SK-N-SH (cell line): ENCODE measurements around the gene ARHGEF40. TPM values are rescaled to one million over a fixed set of nuclear protein-coding genes. Genes with fewer than 3 reads are reported as not detected.

ENCODE experiments used
- CTCF ChIA-PET: fragments of 300-600, 350-600 bp; formaldehyde crosslinking; extraction: SDS; loops from one replicate; lab custom pipeline; 2021; lab: Yijun Ruan, JAX
- POLR2A ChIA-PET: fragments of 350-600 bp; sonication (Branson Sonifier 250); formaldehyde crosslinking; extraction: SDS; loops from one replicate; lab custom pipeline; 2020; ENCODE audit warnings: antibody characterized with exemption, inconsistent platforms; lab: Yijun Ruan, JAX
- DNase-seq: peaks from one replicate; pipeline ENCODE4 v3.0.0; 2012
- H2AFZ ChIP-seq: fragments of 200-600 bp; sonication (generic); 2 replicates; pipeline ENCODE4 v1.8.1; 2016; ENCODE audit warnings: antibody characterized with exemption, mild to moderate bottlenecking, low read depth
- H3F3A ChIP-seq: fragments of 200-600 bp; sonication (generic); replicated peaks from 2 replicates; pipeline ENCODE3; 2016; ENCODE audit warnings: antibody characterized with exemption, mild to moderate bottlenecking; ENCODE audit not compliant: insufficient read depth
- H3K27ac ChIP-seq, 2 experiments: fragments of 200-500 bp in 1 of 2; fragments of 200-600 bp in 1 of 2; sonication (Bioruptor generic) in 1 of 2; sonication (generic), shearing (Covaris generic) in 1 of 2; 2 replicates each; pipeline versions ENCODE4 v1.5.1 to v1.6.1; 2014 to 2016; ENCODE audit warnings: low read depth in 2 of 2, inconsistent platforms in 1 of 2, low read length in 1 of 2, mild to moderate bottlenecking in 1 of 2, mixed read lengths in 1 of 2
- H3K27me3 ChIP-seq: fragments of 200-600 bp; sonication (generic), shearing (Covaris generic); 2 replicates; pipeline ENCODE4 v1.6.1; 2016; ENCODE audit warnings: mixed run types; ENCODE audit not compliant: insufficient read depth
- H3K36me3 ChIP-seq, 2 experiments: fragments of 200-500 bp in 1 of 2; fragments of 200-600 bp in 1 of 2; sonication (Bioruptor generic) in 1 of 2; sonication (generic) in 1 of 2; replicated peaks in 1 of 2; 2 replicates each; pipeline versions ENCODE3 to v1.5.1; 2014 to 2016; ENCODE audit warnings: low read length in 1 of 2, mild to moderate bottlenecking in 1 of 2; ENCODE audit not compliant: insufficient read depth in 2 of 2, control insufficient read depth in 1 of 2
- H3K4me1 ChIP-seq, 2 experiments: fragments of 200-500 bp in 1 of 2; fragments of 200-600 bp in 1 of 2; sonication (Bioruptor generic) in 1 of 2; sonication (generic), shearing (Covaris generic) in 1 of 2; 2 replicates each; pipeline versions ENCODE4 v1.5.1 to v1.6.1; 2014 to 2016; ENCODE audit warnings: low read depth in 1 of 2, low read length in 1 of 2, mixed run types in 1 of 2; ENCODE audit not compliant: insufficient read depth in 2 of 2, control insufficient read depth in 1 of 2
- H3K4me2 ChIP-seq: fragments of 200-600 bp; sonication (generic), shearing (Covaris generic); 2 replicates; pipeline ENCODE4 v1.6.1; 2017; ENCODE audit warnings: mixed run types
- H3K4me3 ChIP-seq, 2 experiments: fragments of 200-500 bp in 1 of 2; fragments of 200-600 bp in 1 of 2; sonication (Bioruptor generic) in 1 of 2; sonication (generic), shearing (Covaris generic) in 1 of 2; 2 replicates each; pipeline versions ENCODE4 v1.5.1 to v1.8.1; 2014 to 2016; ENCODE audit warnings: low read depth in 2 of 2, inconsistent platforms in 1 of 2, low read length in 1 of 2, mild to moderate bottlenecking in 1 of 2, mixed read lengths in 1 of 2, moderate library complexity in 1 of 2
- H3K79me2 ChIP-seq: fragments of 200-600 bp; sonication (generic); 2 replicates; pipeline ENCODE4 v1.8.1; 2017; ENCODE audit warnings: mild to moderate bottlenecking; ENCODE audit not compliant: insufficient read depth
- H3K9ac ChIP-seq: fragments of 200-600 bp; sonication (generic); 2 replicates; pipeline ENCODE4 v1.6.1; 2017; ENCODE audit warnings: mixed run types
- H3K9me2 ChIP-seq: fragments of 200-600 bp; sonication (generic); 2 replicates; pipeline ENCODE4 v1.6.1; 2017; ENCODE audit warnings: mixed run types
- H3K9me3 ChIP-seq: fragments of 200-600 bp; sonication (generic); 2 replicates; pipeline ENCODE4 v1.6.1; 2017; ENCODE audit warnings: mixed run types, mild to moderate bottlenecking, moderate library complexity
- H4K20me1 ChIP-seq: fragments of 200-600 bp; sonication (generic); 2 replicates; pipeline ENCODE4 v1.6.1; 2017; ENCODE audit warnings: mild to moderate bottlenecking, mixed run types; ENCODE audit not compliant: insufficient read depth
- CHD2 ChIP-seq: fragments of 150-350 bp; IDR thresholded peaks from 2 replicates; pipeline ENCODE4 v1.6.1; 2018; ENCODE audit warnings: low read length; ENCODE audit not compliant: partially characterized antibody
- ELF1 ChIP-seq: IDR thresholded peaks from 2 replicates; pipeline ENCODE4 v1.4.0; 2012
- FOXJ3 ChIP-seq: sonication (generic); formaldehyde crosslinking; IDR thresholded peaks from 2 replicates; pipeline ENCODE4 v1.5.1; 2020; ENCODE audit warnings: mild to moderate bottlenecking, missing genetic modification reagents
- MAX ChIP-seq: IDR thresholded peaks from 2 replicates; pipeline ENCODE4 v1.4.0; 2012; ENCODE audit warnings: low read depth
- MEF2A ChIP-seq: IDR thresholded peaks from 2 replicates; pipeline ENCODE4 v1.4.0; 2012; ENCODE audit warnings: low read depth, borderline replicate concordance
- MXI1 ChIP-seq: IDR thresholded peaks from 2 replicates; pipeline ENCODE4 v1.6.1; 2012; ENCODE audit warnings: mild to moderate bottlenecking, low read depth, low read length, improper control_type of control experiment
- NFIC ChIP-seq: IDR thresholded peaks from 2 replicates; pipeline ENCODE4 v1.4.0; 2012; ENCODE audit warnings: borderline replicate concordance
- PBX3 ChIP-seq: IDR thresholded peaks from 2 replicates; pipeline ENCODE4; 2012
- RAD21 ChIP-seq: IDR thresholded peaks from 2 replicates; pipeline ENCODE4 v1.6.1; 2012; ENCODE audit warnings: mild to moderate bottlenecking, low read length
- RFX5 ChIP-seq: IDR thresholded peaks from 2 replicates; pipeline ENCODE4 v1.6.1; 2012; ENCODE audit warnings: mild to moderate bottlenecking, improper control_type of control experiment, low read length
- SMC3 ChIP-seq: IDR thresholded peaks from 2 replicates; pipeline ENCODE4 v1.6.1; 2012; ENCODE audit warnings: low read depth, low read length, improper control_type of control experiment
- USF2 ChIP-seq: fragments of 150-350 bp; IDR thresholded peaks from 2 replicates; pipeline ENCODE4 v1.6.1; 2017; ENCODE audit warnings: antibody characterized with exemption, low read length, low read depth, borderline replicate concordance
- YY1 ChIP-seq: IDR thresholded peaks from 2 replicates; pipeline ENCODE4 v1.4.0; 2012; ENCODE audit warnings: low read depth, mild to moderate bottlenecking
- ZBTB33 ChIP-seq: IDR thresholded peaks from 2 replicates; pipeline ENCODE4 v1.4.0; 2012; ENCODE audit warnings: low read depth, borderline replicate concordance
- WGBS: methylation state at CpG from one replicate; pipeline ENCODE4 v1.1.6; 2017; ENCODE audit warnings: low lambda C conversion rate; 5-methylcytosine and 5-hydroxymethylcytosine counted together
- polyA plus RNA-seq, 3 experiments: library from polyadenylated mRNA; depleted of rRNA; stranded (reverse); fragments of >200 nt; gene quantifications; 2 replicates each; pipeline ENCODE4 v1.2.3, GENCODE V29; 2012
- TF ChIP-seq, protein P1 (sequence below): fragments of 200-600 bp; sonication (generic); IDR thresholded peaks from 2 replicates; pipeline ENCODE4 v1.6.1; 2017; ENCODE audit warnings: antibody characterized with exemption, mild to moderate bottlenecking, moderate library complexity
- TF ChIP-seq, protein P2 (sequence below): fragments of 150-350 bp; IDR thresholded peaks from 2 replicates; pipeline ENCODE4 v1.6.1; 2016; ENCODE audit warnings: mild to moderate bottlenecking, low read depth, low read length

ARHGEF40 gene
- polyA plus RNA-seq, 1 of the 3 experiments (the other 2 are of a cell fraction): 58.8 TPM

GRCh38 chr14:21133901-21134300 lies 63.8 kb downstream of the ARHGEF40 start:
- no peak overlapping the region for H2AFZ ChIP-seq
- no peak for TF ChIP-seq SMC3
- no peak for TF ChIP-seq CHD2
- TF ChIP-seq MXI1: no peak
- TF ChIP-seq, protein P1, sequence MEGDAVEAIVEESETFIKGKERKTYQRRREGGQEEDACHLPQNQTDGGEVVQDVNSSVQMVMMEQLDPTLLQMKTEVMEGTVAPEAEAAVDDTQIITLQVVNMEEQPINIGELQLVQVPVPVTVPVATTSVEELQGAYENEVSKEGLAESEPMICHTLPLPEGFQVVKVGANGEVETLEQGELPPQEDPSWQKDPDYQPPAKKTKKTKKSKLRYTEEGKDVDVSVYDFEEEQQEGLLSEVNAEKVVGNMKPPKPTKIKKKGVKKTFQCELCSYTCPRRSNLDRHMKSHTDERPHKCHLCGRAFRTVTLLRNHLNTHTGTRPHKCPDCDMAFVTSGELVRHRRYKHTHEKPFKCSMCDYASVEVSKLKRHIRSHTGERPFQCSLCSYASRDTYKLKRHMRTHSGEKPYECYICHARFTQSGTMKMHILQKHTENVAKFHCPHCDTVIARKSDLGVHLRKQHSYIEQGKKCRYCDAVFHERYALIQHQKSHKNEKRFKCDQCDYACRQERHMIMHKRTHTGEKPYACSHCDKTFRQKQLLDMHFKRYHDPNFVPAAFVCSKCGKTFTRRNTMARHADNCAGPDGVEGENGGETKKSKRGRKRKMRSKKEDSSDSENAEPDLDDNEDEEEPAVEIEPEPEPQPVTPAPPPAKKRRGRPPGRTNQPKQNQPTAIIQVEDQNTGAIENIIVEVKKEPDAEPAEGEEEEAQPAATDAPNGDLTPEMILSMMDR: no peak
- TF ChIP-seq, all 33 proteins: peak for 0
- WGBS: 8% methylated on average over 1 of the region's 1 CpG
- Histone ChIP-seq H3K9me2 (no peaks in the 10 kb centered on the region), H3K4me1 (no peaks in the 10 kb centered on the region), H3K9ac (no peak overlapping the region), H3K27me3 (peaks cover 6% of the 10 kb centered on the region; the same call in 1 of the 2 replicates), H3K79me2 (no peaks in the 10 kb centered on the region), H3K9me3 (no peaks in the 10 kb centered on the region), H4K20me1 (no peaks in the 10 kb centered on the region), H3F3A (no peaks in the 10 kb centered on the region), H3K36me3 (no peaks in the 10 kb centered on the region), H3K27ac (no peak overlapping the region), H3K4me3 (no peak overlapping the region), H3K4me2 (no peak overlapping the region)
- ChIA-PET CTCF (no interaction called here), POLR2A (no interaction called here)
- no peak for DNase-seq

- Histone ChIP-seq H3K4me1 (no peaks in the 10 kb centered on the region), H3K9ac (no peak overlapping the region), H3K4me2 (no peak overlapping the region), H3K27me3 (peaks cover 6% of the 10 kb centered on the region; the same call in 1 of the 2 replicates), H3K79me2 (no peaks in the 10 kb centered on the region), H3K9me3 (no peaks in the 10 kb centered on the region), H3K4me3 (peak overlapping the region in 1 of 2 experiments; percentile 20; a peak in 1 of 4 replicates)
- WGBS: 0% methylated on average over 1 of the region's 1 CpG
- TF ChIP-seq, protein P2, sequence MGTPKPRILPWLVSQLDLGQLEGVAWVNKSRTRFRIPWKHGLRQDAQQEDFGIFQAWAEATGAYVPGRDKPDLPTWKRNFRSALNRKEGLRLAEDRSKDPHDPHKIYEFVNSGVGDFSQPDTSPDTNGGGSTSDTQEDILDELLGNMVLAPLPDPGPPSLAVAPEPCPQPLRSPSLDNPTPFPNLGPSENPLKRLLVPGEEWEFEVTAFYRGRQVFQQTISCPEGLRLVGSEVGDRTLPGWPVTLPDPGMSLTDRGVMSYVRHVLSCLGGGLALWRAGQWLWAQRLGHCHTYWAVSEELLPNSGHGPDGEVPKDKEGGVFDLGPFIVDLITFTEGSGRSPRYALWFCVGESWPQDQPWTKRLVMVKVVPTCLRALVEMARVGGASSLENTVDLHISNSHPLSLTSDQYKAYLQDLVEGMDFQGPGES: no peak
- TF ChIP-seq NFIC (no peak), ELF1 (no peak), ZBTB33 (no peak), PBX3 (no peak), RAD21 (peak; percentile 44; the same call in 1 of the 2 replicates), CHD2 (no peak), USF2 (no peak), RFX5 (no peak), FOXJ3 (no peak), MAX (no peak), MEF2A (no peak), YY1 (no peak)
- TF ChIP-seq, protein P1: peak; percentile 77
- TF ChIP-seq, all 33 proteins: peak for 2
- no peaks in the 10 kb centered on the region for H3K9me2 ChIP-seq
- ChIA-PET CTCF (interaction anchor here (0.8 to 4.5 kb wide), 24 partner anchors 8 to 165 kb away, joined by 3 to 24 read pairs (median 4); partner anchors contain the start of gene OR5AU1), POLR2A (no interaction called here)
- no peaks in the 10 kb centered on the region for H3F3A ChIP-seq
- peak; percentile 51 for DNase-seq
- H3K36me3 ChIP-seq: no peaks in the 10 kb centered on the region
- H2AFZ ChIP-seq: no peak overlapping the region
- no peak overlapping the region for H3K27ac ChIP-seq
- no peaks in the 10 kb centered on the region for H4K20me1 ChIP-seq
Observed at GRCh38 chr14:21136024-21136423, 65.9 kb downstream of the ARHGEF40 start.
